ENCODE results near the gene GMCL1.
"Not testable (repeated sequence)": the region's sequence is repeated elsewhere in the genome, so short reads cannot be mapped to it uniquely, and the experiment has no call there.

GMCL1 gene

GRCh38 chr2:69798290-69798908 lies 31.1 kb upstream of the GMCL1 start:
- peaks cover 15% of the 10 kb centered on the region for H3F3A ChIP-seq (ENCODE audit: insufficient read depth, low read length)
- no peak for TF ChIP-seq CTCF (IDR thresholded peaks at IDR 0.05; ENCODE audit: low read length)
- TF ChIP-seq EZH2 (optimal IDR thresholded peaks at IDR 0.05; ENCODE audit: low read depth, low read length), result no peak
- TF ChIP-seq EZH2phosphoT487 (IDR thresholded peaks at IDR 0.05; ENCODE audit: low read length), result no peak
- peak overlapping the region; percentile 34; the same call in 1 of the 2 replicates for H3K9ac ChIP-seq (ENCODE audit: low read length)

GRCh38 chr2:69798909-69799526 lies 30.4 kb upstream of the GMCL1 start:
- Histone ChIP-seq H3K9ac (ENCODE audit: low read length) (peak overlapping the region; percentile 34; the same call in 1 of the 2 replicates), H3K9me3 (replicated peaks; ENCODE audit: insufficient read depth, low read length) (no peaks in the 10 kb centered on the region), H3K27ac (ENCODE audit: low read length) (peak overlapping the region; percentile 46; the same call in 1 of the 2 replicates), H3K9me2 (replicated peaks; ENCODE audit: insufficient read depth, low read length) (no peaks in the 10 kb centered on the region), H3K4me1 (ENCODE audit: low read length) (peaks cover 26% of the 10 kb centered on the region), H3F3A (ENCODE audit: insufficient read depth, low read length) (peaks cover 15% of the 10 kb centered on the region), H3K4me3 (ENCODE audit: low read length) (peak overlapping the region; percentile 53), H3K36me3 (replicated peaks; ENCODE audit: insufficient read depth, low read length) (no peaks in the 10 kb centered on the region), H3K79me2 (ENCODE audit: low read length) (no peaks in the 10 kb centered on the region), H2AFZ (ENCODE audit: low read length) (peak overlapping the region; percentile 88), H4K20me1 (ENCODE audit: insufficient read depth, low read length) (no peaks in the 10 kb centered on the region), H3K27me3 (replicated peaks; ENCODE audit: insufficient read depth, low read length) (no peaks in the 10 kb centered on the region), H3K4me2 (ENCODE audit: low read depth, low read length) (peak overlapping the region; percentile 84)
- TF ChIP-seq EZH2phosphoT487 (IDR thresholded peaks at IDR 0.05; ENCODE audit: low read length), result no peak
- TF ChIP-seq CTCF (IDR thresholded peaks at IDR 0.05; ENCODE audit: low read length), result no peak
- no peak for TF ChIP-seq EZH2 (optimal IDR thresholded peaks at IDR 0.05; ENCODE audit: low read depth, low read length)
- DNase-seq, result peak; percentile 76

More at GRCh38 chr2:69798290-69798908, 31.1 kb upstream of the GMCL1 start:
- Histone ChIP-seq H3K27ac (ENCODE audit: low read length) (peak overlapping the region; percentile 46; the same call in 1 of the 2 replicates), H4K20me1 (ENCODE audit: insufficient read depth, low read length) (no peaks in the 10 kb centered on the region), H2AFZ (ENCODE audit: low read length) (peak overlapping the region; percentile 88), H3K4me1 (ENCODE audit: low read length) (peaks cover 24% of the 10 kb centered on the region), H3K4me3 (ENCODE audit: low read length) (peak overlapping the region; percentile 53), H3K9me2 (replicated peaks; ENCODE audit: insufficient read depth, low read length) (no peaks in the 10 kb centered on the region), H3K79me2 (ENCODE audit: low read length) (no peaks in the 10 kb centered on the region), H3K27me3 (replicated peaks; ENCODE audit: insufficient read depth, low read length) (no peaks in the 10 kb centered on the region), H3K9me3 (replicated peaks; ENCODE audit: insufficient read depth, low read length) (no peaks in the 10 kb centered on the region), H3K36me3 (replicated peaks; ENCODE audit: insufficient read depth, low read length) (no peaks in the 10 kb centered on the region), H3K4me2 (ENCODE audit: low read depth, low read length) (peak overlapping the region; percentile 84)
- peak; percentile 29 for DNase-seq

GRCh38 chr2:69801745-69802290 lies 27.6 kb upstream of the GMCL1 start:
- Histone ChIP-seq H3K4me2 (ENCODE audit: low read depth, low read length) (no peak overlapping the region), H2AFZ (ENCODE audit: low read length) (no peak overlapping the region), H3F3A (ENCODE audit: insufficient read depth, low read length) (peaks cover 15% of the 10 kb centered on the region), H3K36me3 (replicated peaks; ENCODE audit: insufficient read depth, low read length) (no peaks in the 10 kb centered on the region), H3K9me3 (replicated peaks; ENCODE audit: insufficient read depth, low read length) (no peaks in the 10 kb centered on the region), H3K9me2 (replicated peaks; ENCODE audit: insufficient read depth, low read length) (no peaks in the 10 kb centered on the region), H3K27ac (ENCODE audit: low read length) (no peak overlapping the region), H3K4me1 (ENCODE audit: low read length) (peaks cover 26% of the 10 kb centered on the region), H3K4me3 (ENCODE audit: low read length) (no peak overlapping the region), H3K79me2 (ENCODE audit: low read length) (no peaks in the 10 kb centered on the region), H3K27me3 (replicated peaks; ENCODE audit: insufficient read depth, low read length) (no peaks in the 10 kb centered on the region), H4K20me1 (ENCODE audit: insufficient read depth, low read length) (no peaks in the 10 kb centered on the region), H3K9ac (ENCODE audit: low read length) (no peak overlapping the region)
- DNase-seq, result no peak
- TF ChIP-seq EZH2 (optimal IDR thresholded peaks at IDR 0.05; ENCODE audit: low read depth, low read length), result no peak
- TF ChIP-seq CTCF (IDR thresholded peaks at IDR 0.05; ENCODE audit: low read length), result no peak

- Histone ChIP-seq H3K4me2 (ENCODE audit: low read depth, low read length) (peak overlapping the region; percentile 29; the same call in 1 of the 2 replicates), H3K27ac (ENCODE audit: low read length) (peak overlapping the region; percentile 18; the same call in 1 of the 2 replicates), H3F3A (ENCODE audit: insufficient read depth, low read length) (peaks cover 15% of the 10 kb centered on the region), H3K4me1 (ENCODE audit: low read length) (peaks cover 23% of the 10 kb centered on the region)
- DNase-seq, result peak; percentile 34
- not testable (repeated sequence) for H3K9me2 ChIP-seq (replicated peaks; ENCODE audit: insufficient read depth, low read length); H3K79me2 ChIP-seq (ENCODE audit: low read length); H3K27me3 ChIP-seq (replicated peaks; ENCODE audit: insufficient read depth, low read length); H3K9ac ChIP-seq (ENCODE audit: low read length); H2AFZ ChIP-seq (ENCODE audit: low read length); H4K20me1 ChIP-seq (ENCODE audit: insufficient read depth, low read length); H3K9me3 ChIP-seq (replicated peaks; ENCODE audit: insufficient read depth, low read length); H3K36me3 ChIP-seq (replicated peaks; ENCODE audit: insufficient read depth, low read length); H3K4me3 ChIP-seq (ENCODE audit: low read length)
Observed at GRCh38 chr2:69802781-69803367, 26.6 kb upstream of the GMCL1 start.

All from MM.1S (cell line).